Lower lobe of right lung (tissue), 2 donors: Measurements from ENCODE around the gene CACNA1D. TPM values are rescaled to one million over a fixed set of nuclear protein-coding genes. Genes with fewer than 3 reads are reported as not detected.

ENCODE experiments used
- ATAC-seq, 2 donors: fragments of 200-7000 bp; cut with Tn5 transposase; one replicate each; pipeline ENCODE4 v1.9.1; 2020 to 2022; ENCODE audit warnings: mild to moderate bottlenecking in 2 of 2, moderate library complexity in 2 of 2
- DNase-seq: peaks from one replicate; pipeline ENCODE4 v3.0.0-alpha.2; 2020
- H3K27ac ChIP-seq: fragments of 200-600 bp; one replicate; pipeline ENCODE4 v1.8.0; 2022
- H3K27me3 ChIP-seq: fragments of 200-600 bp; one replicate; pipeline ENCODE4 v1.8.0; 2022; ENCODE audit warnings: low read depth
- H3K36me3 ChIP-seq: fragments of 200-600 bp; one replicate; pipeline ENCODE4 v1.8.0; 2022; ENCODE audit warnings: mild to moderate bottlenecking
- H3K4me1 ChIP-seq: fragments of 200-600 bp; one replicate; pipeline ENCODE4 v1.8.0; 2022
- H3K4me3 ChIP-seq: fragments of 200-600 bp; one replicate; pipeline ENCODE4 v1.8.0; 2022; ENCODE audit warnings: mild to moderate bottlenecking
- H3K9me3 ChIP-seq: fragments of 200-600 bp; one replicate; pipeline ENCODE4 v1.8.0; 2022
- intact Hi-C: fragments of 100-400 bp; cut with DNase I; formaldehyde crosslinking; loops from one replicate; pipeline ENCODE4 v1.11.0; 2022
- total RNA-seq: library from RNA; stranded (reverse); fragmentation: NEBNext Ultra II Directional; extraction: Animal tissue kit (Norgen Biotek cat#: 25700); gene quantifications from one replicate; pipeline ENCODE4 v1.2.1, GENCODE V29; 2021
- TF ChIP-seq, protein P1 (sequence below): fragments of 200-600 bp; IDR thresholded peaks from one replicate; pipeline ENCODE4 v1.8.0; 2022; ENCODE audit warnings: antibody characterized with exemption, mild to moderate bottlenecking
- donor health status: DM: no; HTN: yes; CAD: no; lungs with severe emphysema.

CACNA1D gene
- total RNA-seq, 1 donor from 2014 or later: 33.6 TPM

DNA sequence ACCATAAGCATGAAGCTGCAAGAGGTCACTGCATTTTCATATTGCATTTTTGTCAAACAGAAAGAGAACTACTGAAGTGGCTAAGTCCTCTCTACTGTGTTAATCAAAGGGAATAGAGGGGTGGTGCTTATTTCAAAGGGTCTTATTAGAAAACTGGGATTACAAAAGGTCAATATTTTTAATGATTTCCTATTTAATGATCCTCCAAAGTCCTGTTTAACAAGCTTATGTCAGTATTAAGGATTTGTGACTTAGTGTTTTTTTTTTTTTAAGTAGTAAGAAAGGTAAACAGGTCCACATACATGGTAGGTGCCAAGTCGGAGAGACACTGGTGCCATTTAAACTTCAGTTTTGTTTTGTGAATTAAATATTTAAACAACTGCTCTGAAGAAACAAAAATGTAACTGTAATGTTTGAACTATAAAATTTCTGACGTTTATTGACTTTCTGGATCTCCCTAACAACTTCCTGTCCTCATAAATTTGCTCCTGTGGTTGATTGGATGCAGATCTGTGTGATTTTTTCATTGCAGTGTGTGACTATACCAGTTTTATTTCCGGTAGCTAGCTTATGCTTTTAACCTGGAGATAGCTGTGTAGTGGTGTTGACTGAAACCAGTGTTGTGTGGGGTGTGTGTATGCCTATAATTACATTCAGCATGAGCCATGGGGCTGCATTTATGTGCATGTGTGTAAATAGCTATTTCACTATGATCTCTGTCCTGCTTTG, 8.6 kb upstream of the CACNA1D start:
- intact Hi-C loops: no loop called here
- H3K36me3 ChIP-seq: no peaks in the 10 kb centered on the region
- no peak overlapping the region for H3K4me3 ChIP-seq
- TF ChIP-seq, protein P1, sequence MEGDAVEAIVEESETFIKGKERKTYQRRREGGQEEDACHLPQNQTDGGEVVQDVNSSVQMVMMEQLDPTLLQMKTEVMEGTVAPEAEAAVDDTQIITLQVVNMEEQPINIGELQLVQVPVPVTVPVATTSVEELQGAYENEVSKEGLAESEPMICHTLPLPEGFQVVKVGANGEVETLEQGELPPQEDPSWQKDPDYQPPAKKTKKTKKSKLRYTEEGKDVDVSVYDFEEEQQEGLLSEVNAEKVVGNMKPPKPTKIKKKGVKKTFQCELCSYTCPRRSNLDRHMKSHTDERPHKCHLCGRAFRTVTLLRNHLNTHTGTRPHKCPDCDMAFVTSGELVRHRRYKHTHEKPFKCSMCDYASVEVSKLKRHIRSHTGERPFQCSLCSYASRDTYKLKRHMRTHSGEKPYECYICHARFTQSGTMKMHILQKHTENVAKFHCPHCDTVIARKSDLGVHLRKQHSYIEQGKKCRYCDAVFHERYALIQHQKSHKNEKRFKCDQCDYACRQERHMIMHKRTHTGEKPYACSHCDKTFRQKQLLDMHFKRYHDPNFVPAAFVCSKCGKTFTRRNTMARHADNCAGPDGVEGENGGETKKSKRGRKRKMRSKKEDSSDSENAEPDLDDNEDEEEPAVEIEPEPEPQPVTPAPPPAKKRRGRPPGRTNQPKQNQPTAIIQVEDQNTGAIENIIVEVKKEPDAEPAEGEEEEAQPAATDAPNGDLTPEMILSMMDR: no peak
- H3K27me3 ChIP-seq: no peaks in the 10 kb centered on the region
- H3K27ac ChIP-seq: no peak overlapping the region
- DNase-seq: no peak
- no peaks in the 10 kb centered on the region for H3K9me3 ChIP-seq
- peak in 1 of 2 donors; percentile 31 for ATAC-seq
- H3K4me1 ChIP-seq: no peaks in the 10 kb centered on the region

DNA sequence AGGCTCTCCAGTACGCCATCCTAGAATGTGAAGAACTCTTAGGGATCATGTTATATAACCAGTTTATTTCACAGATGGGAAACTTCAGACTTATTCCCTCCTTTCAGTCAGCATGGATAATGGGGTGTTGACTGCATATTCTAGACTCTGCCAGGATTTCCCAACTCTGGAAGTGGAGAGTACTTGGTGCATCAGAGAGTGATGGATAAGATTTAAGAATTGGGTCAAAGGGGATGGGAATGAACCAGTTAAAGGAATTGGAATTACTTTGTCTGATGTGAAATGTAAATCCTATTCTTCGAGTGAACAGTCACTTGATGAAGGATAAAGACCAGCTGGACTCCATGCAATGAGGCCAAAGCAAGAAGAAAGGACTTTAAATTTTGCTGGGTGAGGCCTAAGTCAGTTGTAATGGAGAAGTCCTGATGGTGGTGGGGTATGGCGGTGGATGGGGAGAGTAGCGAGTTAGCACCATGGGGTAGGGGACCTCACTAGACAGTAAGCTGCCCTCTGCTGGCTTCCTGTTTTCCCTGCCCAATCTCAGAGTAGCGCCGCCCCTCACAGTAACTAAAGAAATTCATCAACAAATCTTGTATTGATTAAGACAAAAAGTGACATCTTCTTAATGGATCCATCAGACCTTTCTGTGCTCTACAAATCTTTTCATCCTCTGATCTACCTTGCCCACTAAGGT, 7.3 kb upstream of the CACNA1D start:
- H3K27ac ChIP-seq: no peak overlapping the region
- H3K4me1 ChIP-seq: no peaks in the 10 kb centered on the region
- H3K27me3 ChIP-seq: no peaks in the 10 kb centered on the region
- no peaks in the 10 kb centered on the region for H3K9me3 ChIP-seq
- no peaks in the 10 kb centered on the region for H3K36me3 ChIP-seq
- ATAC-seq: peak; percentile 49 to 62
- TF ChIP-seq, protein P1: no peak
- DNase-seq: no peak
- intact Hi-C loops: no loop called here
- no peak overlapping the region for H3K4me3 ChIP-seq

DNA sequence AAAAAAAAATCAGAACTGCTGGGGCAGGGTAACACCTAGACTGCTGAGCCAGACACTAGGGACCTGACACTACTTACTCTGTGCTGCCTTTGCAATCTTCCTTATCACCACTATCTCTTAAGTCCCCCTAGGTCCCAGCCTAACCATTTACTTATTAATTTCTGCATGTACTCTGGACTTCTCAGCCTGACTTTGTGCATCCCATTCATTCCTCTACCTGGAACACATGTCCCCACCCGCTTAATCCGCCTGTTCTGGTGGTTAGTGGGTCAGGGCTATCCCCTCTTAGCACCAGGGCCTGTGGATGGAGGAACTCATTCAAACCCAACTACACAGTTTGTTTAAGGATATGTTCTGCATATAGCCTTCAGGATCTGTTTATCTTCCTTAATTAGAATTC, 5.0 kb upstream of the CACNA1D start:
- TF ChIP-seq, protein P1: no peak
- DNase-seq (no peak), ATAC-seq (no peak)
- Histone ChIP-seq H3K36me3 (no peaks in the 10 kb centered on the region), H3K27ac (no peak overlapping the region), H3K4me3 (no peak overlapping the region), H3K9me3 (no peaks in the 10 kb centered on the region), H3K4me1 (peaks cover 5% of the 10 kb centered on the region), H3K27me3 (peaks cover 6% of the 10 kb centered on the region)
- intact Hi-C loops: no loop called here

DNA sequence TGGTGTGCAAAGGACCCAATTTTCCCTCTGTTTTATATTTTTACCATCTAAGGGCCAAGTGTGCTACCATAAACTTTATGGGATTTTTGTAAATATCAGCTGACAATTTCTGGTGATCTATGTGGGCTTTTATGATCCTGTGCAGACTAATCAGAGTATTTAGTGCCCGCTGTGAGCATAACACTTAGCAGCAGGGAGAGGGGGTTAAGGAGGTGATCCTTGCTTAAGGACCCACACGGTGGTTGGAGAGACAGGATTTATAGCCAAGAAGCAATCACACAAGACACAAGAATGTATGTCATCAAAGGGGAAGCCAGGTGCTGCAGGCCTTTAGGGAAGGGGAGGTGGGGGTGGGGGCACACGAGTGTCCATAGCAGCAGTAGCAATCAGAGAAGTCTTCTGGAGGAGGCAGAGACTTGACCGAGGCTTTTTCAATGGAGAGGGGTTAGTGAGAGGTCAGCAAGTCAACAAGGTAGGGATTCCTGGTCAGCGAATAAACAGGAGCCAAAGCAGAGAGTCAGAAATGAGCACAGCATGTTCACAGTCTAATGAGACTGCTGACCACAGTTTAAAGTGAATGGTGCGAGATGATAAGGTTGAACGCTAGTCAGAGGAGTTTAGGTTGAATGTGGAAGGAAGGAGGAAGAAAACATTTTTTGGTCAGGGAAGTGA, 4.5 kb upstream of the CACNA1D start:
- DNase-seq (no peak), ATAC-seq (no peak)
- Histone ChIP-seq H3K9me3 (no peaks in the 10 kb centered on the region), H3K36me3 (no peaks in the 10 kb centered on the region), H3K4me3 (no peak overlapping the region), H3K27ac (no peak overlapping the region), H3K4me1 (peaks cover 5% of the 10 kb centered on the region), H3K27me3 (peaks cover 6% of the 10 kb centered on the region)
- intact Hi-C loops: no loop called here
- TF ChIP-seq, protein P1: no peak

DNA sequence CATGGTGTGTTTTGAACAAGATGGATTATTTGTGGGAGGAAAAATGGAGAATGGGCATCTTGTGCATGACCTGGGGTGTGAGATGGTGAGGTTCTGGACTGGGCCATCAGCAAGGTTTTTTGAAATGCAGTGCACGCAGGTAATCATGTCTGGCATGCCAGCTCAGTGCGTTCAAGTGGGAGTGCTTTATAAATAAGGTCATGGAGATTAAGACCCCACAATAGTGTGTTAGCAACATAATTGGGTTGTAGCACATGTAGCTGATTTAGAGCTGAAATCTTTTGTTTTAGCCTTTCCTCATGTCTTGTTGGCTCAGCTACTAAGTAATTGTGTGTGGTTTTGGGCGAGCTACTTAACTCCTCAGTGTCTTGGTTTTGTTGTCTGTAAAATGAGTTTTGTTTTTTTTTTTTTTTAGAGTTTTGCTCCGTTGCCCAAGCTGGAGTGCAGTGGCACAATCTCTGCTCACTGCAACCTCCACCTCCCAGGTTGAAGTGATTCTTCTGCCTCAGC, 3.9 kb upstream of the CACNA1D start:
- intact Hi-C loops: no loop called here
- no peak for ATAC-seq
- peaks cover 8% of the 10 kb centered on the region for H3K27me3 ChIP-seq
- DNase-seq: no peak
- TF ChIP-seq, protein P1: no peak
- H3K4me1 ChIP-seq: peaks cover 10% of the 10 kb centered on the region
- H3K36me3 ChIP-seq: no peaks in the 10 kb centered on the region
- H3K4me3 ChIP-seq: no peak overlapping the region
- H3K9me3 ChIP-seq: no peaks in the 10 kb centered on the region
- H3K27ac ChIP-seq: no peak overlapping the region
